Measurements from ENCODE around the gene C1QC. TPM values are rescaled to one million over a fixed set of nuclear protein-coding genes. Genes with fewer than 3 reads are reported as not detected.
"Not testable (repeated sequence)": the region's sequence is repeated elsewhere in the genome, so short reads cannot be mapped to it uniquely, and the experiment has no call there.

The C1QC gene
- total RNA-seq, 1 donor from 2014 or later, result 7.5 TPM

DNA sequence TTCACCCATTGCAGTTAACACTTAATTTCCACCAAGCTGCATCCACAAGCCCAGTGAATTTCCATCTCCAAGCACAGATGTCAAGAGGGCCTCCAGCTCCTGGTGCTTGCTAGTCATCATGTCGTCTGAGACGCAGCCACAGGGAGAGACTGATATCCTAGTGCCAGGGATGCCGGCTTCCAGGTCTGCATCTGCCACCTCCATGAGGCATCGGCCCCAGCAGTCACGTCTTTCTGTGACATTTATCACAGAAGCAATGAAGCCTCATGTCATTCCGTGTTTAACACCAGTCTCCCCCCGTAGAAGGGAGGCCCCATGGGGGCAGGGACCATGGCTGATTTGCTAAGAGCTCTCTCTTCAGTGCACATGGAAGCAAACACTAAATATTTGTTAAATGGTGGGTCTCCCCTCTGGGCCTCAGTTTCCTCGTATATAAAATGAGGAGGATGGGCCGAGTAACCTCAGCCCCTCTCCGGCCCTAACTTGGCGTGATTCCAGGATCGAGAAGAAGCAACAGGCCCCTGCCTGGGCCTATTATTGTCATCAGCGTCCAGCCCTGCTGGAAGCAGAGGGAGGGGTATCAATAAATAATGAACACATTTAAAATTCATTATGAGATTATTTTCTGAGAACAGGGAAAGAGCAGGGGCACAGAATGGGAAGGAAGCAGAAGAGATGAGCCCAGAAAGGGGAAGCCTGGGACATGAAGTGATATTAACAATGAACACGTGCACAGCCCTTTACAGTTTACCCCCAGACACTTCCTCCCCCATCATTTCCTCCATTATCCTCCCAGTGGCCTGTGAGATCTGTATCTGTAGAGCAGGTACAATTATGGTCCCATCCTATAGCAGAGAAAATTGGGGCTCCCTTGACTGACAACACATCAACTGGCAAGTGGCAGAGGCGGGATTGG lies 8.8 kb downstream of the C1QC start:
- DNase-seq, result no peak

- DNase-seq, result no peak
Measured at GRCh38 chr1:22652881-22653316, 9.5 kb downstream of the C1QC start, which contains the start of gene C1QB. C1QB (plus strand) TSS chr1:22653236; CDS start chr1:22659463, 6,227 bp downstream.

GRCh38 chr1:22654692-22655091 lies 11.3 kb downstream of the C1QC start:
- DNase-seq, result no peak

- no peak for DNase-seq
Measured at GRCh38 chr1:22658385-22659163, 15.1 kb downstream of the C1QC start.

DNA sequence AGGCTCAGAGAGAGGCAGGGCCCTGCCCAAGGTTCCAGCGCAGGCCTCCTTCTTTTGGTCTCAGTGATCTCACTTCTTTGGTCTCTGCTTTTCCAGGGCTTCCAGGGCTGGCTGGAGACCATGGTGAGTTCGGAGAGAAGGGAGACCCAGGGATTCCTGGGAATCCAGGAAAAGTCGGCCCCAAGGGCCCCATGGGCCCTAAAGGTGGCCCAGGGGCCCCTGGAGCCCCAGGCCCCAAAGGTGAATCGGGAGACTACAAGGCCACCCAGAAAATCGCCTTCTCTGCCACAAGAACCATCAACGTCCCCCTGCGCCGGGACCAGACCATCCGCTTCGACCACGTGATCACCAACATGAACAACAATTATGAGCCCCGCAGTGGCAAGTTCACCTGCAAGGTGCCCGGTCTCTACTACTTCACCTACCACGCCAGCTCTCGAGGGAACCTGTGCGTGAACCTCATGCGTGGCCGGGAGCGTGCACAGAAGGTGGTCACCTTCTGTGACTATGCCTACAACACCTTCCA lies 17.3 kb downstream of the C1QC start:
- DNase-seq, result no peak

DNA sequence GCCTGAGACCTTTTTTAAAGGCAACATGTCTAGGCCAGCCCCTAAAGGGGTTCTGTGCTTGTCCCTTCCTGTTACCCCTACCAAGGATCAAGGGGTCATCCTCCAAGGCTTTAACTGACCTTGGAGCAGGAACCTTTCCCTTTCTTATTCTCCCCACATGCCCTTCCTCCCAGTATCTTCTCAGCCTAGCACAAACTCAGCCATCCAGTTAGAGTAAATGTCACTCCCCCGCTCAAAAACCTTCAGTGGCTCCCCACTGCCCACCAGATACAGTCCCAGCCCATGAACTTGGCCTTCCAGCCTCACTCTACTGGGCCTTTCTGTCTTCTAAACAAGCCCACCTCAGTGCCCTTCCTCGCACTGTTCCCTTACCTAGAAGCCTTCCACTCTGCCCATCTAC lies 18.4 kb downstream of the C1QC start:
- DNase-seq, result no peak

DNA sequence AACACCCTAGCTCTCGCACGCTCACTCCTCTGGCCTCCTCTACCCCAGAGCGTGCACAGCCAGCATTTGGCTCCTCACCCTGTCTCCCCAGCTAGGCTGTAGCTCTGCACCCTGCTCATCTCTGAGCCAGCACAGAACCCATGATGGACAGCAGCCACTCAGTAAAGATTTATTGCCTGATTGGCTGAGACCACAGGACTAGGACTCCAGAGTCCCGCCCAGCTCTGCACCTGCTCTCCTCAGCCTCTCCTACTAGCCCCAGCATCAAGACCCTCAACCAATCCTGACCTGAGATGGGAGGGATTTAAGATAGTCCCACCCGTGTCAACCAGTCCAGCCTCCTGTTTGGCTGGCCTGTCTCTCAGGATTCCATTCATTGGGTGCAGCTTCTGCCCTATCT lies 18.9 kb downstream of the C1QC start:
- no peak for DNase-seq

- DNase-seq, result no peak
Measured at GRCh38 chr1:22662986-22663408, 19.6 kb downstream of the C1QC start.

DNA sequence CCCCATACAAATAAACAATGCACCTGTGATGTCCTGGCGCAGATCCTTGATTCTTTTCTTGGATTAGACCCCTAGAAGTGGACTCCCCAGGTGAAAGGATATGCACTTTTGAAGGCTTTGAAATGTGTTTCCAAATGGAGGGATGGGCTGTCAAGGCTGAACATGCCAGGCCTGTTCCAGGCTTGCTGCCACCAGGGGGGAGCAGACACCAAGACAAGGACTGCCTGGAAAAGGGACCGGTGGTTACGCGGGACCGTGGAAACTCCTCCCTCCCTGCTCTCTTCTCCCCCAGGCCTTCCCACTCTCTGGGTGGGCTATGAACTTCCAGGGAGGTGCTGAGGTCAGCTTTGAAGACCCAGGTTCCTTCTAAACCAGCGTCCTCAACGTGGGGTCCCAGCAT lies 22.3 kb downstream of the C1QC start:
- DNase-seq, result no peak

DNA sequence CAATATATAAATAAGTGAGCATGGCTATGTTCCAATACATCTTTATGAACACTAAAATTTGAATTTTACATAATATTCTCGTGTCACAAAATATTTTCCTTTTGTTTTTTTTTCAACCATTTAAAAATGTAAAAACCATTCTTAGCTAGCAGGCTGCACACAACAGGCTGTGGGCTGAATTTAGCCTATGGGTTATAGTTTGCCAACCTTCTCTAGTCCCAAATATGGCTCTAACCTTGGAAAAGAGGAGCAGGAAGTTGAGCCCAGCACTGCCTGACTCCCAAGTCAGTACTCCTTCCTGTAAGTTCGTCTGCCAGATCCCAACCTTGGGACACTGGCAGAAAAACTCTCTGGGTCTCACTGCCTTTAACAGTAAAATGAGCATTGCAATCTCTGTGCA lies 23.0 kb downstream of the C1QC start:
- no peak for DNase-seq

- DNase-seq, result not testable (repeated sequence)
Measured at GRCh38 chr1:22668840-22669239, 25.4 kb downstream of the C1QC start.

DNA sequence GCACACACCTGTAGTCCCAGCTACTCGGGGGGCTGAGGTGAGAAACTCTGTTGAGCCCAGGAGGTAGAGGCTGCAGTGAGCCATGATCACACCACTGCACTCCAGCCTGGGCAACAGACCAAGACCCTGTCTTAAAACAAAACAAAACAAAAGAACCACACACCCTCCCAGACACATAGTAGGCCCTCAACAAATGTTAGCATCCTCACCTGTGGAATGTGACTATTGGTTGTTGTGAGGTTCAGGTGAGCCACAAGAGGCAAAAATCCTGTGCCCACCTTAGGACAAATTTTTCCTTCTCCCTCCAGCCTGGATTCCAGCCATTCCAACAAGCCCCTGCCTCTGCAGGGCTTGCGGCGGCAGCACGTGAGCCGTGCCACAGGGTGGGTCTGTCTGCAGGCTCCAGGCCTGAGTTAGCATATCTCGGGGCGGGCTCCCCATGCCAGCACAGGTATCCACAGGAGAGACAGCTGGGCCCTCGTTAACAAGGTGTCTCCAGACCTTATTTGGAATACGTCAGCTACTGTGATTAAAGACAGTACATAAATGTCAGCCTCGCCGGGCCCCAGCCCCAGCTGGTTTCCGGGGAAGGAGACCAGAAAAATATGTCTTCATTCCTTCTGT lies 27.0 kb downstream of the C1QC start:
- DNase-seq, result no peak

DNA sequence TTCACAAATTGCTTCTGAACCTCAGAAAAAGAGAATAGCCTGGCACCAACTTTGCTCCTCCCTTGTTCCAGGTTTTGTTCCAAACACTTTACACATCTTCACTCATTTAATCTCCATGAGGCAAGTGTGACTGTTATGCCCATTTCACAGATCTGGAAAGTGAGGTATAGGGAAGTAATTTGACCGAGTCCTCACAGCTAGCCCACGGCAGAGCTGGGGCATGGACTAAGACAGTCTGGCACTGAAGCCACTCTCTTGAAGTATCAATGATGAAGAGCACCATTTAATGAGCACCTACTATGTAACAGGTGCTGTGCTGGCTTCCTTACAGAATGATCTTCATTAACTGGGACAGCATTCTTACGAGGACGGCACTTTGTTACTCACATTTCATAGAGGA lies 28.6 kb downstream of the C1QC start:
- DNase-seq, result no peak

- DNase-seq, result no peak
Measured at GRCh38 chr1:22673486-22674409, 30.3 kb downstream of the C1QC start.

GRCh38 chr1:22674410-22674749 lies 30.9 kb downstream of the C1QC start:
- no peak for DNase-seq

DNA sequence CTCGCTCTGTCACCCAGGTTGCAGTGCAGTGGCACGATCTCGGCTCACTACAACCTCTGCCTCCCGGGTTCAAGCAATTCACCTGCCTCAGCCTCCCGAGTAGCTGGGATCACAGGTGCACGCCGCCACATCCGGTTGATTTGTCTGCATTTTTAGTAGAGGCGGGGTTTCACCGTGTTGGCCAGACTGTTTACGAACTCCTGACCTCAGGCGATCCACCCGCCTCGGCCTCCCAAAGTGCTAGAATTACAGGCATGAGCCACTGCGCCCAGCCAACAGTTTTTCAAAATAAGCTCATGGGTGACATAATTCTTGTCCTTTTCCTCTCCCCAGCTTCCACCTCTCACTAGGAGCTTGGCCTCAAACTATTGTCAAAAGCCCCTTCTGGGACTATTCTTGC lies 32.7 kb downstream of the C1QC start:
- not testable (repeated sequence) for DNase-seq

DNA sequence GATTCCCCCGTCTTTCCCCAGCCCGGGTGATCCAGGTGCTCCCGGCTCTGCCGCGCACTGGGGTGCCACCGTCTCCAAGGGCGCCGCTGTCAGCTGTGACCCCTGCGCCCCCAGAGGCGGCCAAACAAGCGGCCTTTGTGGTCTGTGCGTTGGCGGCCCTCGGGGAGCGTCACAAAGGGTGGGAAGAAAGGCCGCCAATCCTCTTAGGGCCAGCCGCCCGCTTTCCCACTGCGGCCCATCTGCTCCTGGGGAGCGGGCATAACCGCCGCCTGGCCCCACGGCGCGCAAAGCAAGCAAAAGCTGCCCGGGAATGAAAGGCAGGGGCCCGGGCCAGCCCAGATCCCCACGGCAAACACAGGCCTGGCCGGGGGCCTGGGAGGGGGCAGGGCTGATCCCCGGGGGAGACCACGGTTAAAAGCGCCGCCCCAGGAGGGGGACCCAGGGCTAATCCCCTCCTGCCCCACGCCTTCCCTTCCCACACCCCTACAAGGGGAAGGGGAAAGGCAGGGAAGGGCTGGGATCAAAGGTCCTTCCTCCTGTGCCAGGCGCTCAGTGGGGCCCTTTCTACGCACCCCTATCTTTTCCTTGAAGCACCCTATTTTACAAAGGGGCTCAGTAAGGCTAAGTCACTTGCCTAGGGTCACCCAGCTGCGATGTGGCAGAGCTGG lies 33.6 kb downstream of the C1QC start:
- DNase-seq, result no peak

DNA sequence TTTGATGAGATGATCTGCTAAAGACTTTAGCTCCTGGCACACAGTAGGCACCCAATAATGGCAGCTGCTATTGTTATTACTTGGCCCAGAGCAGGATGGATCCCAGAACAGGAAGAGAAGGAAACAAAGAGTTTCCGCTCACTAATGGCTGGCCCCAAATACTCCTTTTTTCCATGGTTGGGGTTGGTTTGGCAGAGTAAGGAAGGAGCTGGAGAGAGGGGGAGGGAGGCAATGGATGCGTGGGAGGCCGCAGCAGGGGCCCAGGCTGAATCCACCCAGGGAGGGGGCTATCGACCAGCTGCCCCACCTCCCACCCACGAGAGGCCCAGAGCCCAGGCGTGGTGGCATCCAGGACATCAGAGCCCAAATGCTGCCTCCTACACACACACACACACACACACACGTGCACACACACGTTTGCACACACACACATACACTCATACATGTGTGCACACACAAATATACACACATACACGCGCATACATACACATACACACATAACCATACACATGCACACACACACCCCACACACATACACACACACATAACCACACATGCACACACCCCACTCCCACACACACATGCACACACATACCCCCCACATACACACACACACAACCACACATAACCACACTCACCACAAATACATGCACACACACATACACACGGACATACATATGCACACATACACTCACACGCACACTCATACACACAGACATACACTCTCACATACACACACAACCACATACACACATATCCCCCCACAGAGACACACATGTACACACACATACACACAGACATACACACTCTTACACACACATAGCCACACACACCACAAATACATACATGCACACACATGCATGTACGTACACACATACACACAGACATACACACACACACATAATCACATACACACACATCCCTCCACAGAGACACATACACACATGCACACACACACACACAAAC lies 34.8 kb downstream of the C1QC start:
- DNase-seq, result no peak

DNA sequence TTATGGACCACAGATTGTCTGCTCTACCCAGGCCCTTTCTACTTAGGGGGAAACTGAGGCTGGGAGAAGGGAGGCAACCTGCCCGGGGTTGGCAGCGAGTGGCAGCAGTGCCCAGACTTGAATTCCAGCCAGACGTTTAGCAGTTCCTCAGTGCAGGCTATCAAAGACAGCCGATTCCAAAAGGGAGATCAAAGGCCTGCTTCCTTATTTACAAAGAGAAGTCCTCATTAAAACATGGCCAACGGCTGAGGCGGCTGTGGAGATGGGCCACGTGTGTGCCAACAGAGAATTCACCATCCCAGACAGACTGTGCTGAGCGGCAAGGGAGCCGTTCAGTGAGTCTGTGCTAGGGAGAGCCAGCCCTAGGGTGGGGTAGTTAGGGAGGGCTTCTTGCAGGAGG lies 37.3 kb downstream of the C1QC start:
- no peak for DNase-seq
